Progenitor cell of endocrine pancreas (in vitro differentiated cells): ENCODE results near the gene ATL2. TPM values are rescaled to one million over a fixed set of nuclear protein-coding genes. Genes with fewer than 3 reads are reported as not detected.
"Not testable (repeated sequence)": the region's sequence is repeated elsewhere in the genome, so short reads cannot be mapped to it uniquely, and the experiment has no call there.

Experiments
- DNase-seq: peaks from one replicate; pipeline ENCODE4 v3.0.0; 2021; ENCODE audit warnings: low spot score; ENCODE audit not compliant: unreplicated experiment
- H3K27ac Mint-ChIP-seq: 2 replicates; pipeline ENCODE4 v1.8.0; 2021; ENCODE audit warnings: mild to moderate bottlenecking, moderate library complexity, mixed read lengths
- H3K27me3 Mint-ChIP-seq: 2 replicates; pipeline ENCODE4 v1.8.0; 2021; ENCODE audit warnings: mixed read lengths
- H3K36me3 Mint-ChIP-seq: 2 replicates; pipeline ENCODE4 v1.8.0; 2022; ENCODE audit warnings: mixed read lengths; ENCODE audit not compliant: insufficient read depth
- H3K4me1 Mint-ChIP-seq: 2 replicates; pipeline ENCODE4 v1.8.0; 2021; ENCODE audit warnings: low read depth, mixed read lengths
- H3K4me3 Mint-ChIP-seq: 2 replicates; pipeline ENCODE4 v1.8.0; 2021; ENCODE audit warnings: low read depth, mild to moderate bottlenecking, moderate library complexity, mixed read lengths
- H3K9me3 Mint-ChIP-seq: 2 replicates; pipeline ENCODE4 v1.8.0; 2021; ENCODE audit warnings: low read depth, mixed read lengths
- total RNA-seq: library from RNA; stranded (reverse); gene quantifications from 2 replicates; pipeline ENCODE4 v1.2.1, GENCODE V29; 2021
- TF ChIP-seq, protein P1 (sequence below): fragments of 200-600 bp; sonication (generic); IDR thresholded peaks from one replicate; pipeline ENCODE4 v1.5.0; 2021; ENCODE audit warnings: antibody characterized with exemption, mild to moderate bottlenecking; ENCODE audit not compliant: unreplicated experiment

Gene ATL2
- total RNA-seq, 1 donor from 2014 or later: 56.0 TPM

DNA sequence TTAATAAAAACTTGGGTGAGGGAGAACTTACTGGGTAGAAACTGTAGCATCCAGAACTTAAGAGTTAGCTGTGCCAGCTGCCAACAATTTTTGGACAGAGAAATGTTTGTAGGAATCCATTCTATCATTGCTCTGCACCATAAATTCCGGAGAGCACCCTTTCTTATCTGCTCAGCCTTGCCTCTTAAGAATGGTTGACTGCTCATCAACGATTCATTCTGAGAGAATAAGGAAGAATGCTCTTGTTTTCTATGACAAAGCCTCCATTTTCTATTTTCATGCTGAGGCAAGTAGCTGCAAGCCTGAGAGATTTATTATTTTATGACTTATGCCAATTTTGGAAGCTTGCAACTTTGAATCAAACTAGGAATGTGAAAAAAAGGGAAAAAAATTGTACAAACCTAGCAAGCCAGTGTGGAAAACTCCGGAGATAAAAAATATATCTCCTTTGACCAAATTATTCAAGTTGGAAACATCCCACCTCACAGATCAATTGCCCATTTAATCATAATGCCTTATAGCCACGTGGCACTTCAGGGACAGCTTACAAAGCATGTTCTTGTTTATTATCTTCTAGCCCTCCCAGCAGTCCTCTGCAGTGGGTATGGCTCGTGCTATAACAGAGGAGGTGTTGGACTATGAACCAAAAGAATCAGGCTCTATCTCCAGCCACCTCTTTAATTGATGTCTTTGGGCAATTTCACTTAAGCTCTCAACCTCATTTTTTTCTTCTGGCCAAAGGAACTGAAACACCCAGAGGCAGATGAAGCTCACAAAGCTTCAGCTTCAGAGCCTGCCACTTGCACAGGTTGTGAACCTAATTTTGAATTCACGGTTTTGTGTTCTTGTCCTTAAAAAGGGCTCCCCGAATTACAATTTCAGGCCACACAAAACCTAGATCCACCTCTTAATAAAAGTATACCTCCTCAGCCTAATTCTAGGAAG, 40.9 kb upstream of the ATL2 start:
- H3K4me3 Mint-ChIP-seq: no peak overlapping the region
- TF ChIP-seq, protein P1, sequence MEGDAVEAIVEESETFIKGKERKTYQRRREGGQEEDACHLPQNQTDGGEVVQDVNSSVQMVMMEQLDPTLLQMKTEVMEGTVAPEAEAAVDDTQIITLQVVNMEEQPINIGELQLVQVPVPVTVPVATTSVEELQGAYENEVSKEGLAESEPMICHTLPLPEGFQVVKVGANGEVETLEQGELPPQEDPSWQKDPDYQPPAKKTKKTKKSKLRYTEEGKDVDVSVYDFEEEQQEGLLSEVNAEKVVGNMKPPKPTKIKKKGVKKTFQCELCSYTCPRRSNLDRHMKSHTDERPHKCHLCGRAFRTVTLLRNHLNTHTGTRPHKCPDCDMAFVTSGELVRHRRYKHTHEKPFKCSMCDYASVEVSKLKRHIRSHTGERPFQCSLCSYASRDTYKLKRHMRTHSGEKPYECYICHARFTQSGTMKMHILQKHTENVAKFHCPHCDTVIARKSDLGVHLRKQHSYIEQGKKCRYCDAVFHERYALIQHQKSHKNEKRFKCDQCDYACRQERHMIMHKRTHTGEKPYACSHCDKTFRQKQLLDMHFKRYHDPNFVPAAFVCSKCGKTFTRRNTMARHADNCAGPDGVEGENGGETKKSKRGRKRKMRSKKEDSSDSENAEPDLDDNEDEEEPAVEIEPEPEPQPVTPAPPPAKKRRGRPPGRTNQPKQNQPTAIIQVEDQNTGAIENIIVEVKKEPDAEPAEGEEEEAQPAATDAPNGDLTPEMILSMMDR: no peak
- H3K4me1 Mint-ChIP-seq: peaks cover 7% of the 10 kb centered on the region
- DNase-seq: no peak
- peaks cover 3% of the 10 kb centered on the region for H3K9me3 Mint-ChIP-seq
- no peak overlapping the region for H3K27ac Mint-ChIP-seq
- peaks cover 2% of the 10 kb centered on the region for H3K27me3 Mint-ChIP-seq
- peaks cover 2% of the 10 kb centered on the region for H3K36me3 Mint-ChIP-seq

- H3K27me3 Mint-ChIP-seq: peaks cover 2% of the 10 kb centered on the region
- TF ChIP-seq, protein P1: no peak
- H3K36me3 Mint-ChIP-seq: peaks cover 4% of the 10 kb centered on the region
- H3K4me1 Mint-ChIP-seq: peaks cover 2% of the 10 kb centered on the region
- H3K4me3 Mint-ChIP-seq: no peak overlapping the region
- H3K27ac Mint-ChIP-seq: no peak overlapping the region
- DNase-seq: no peak
- H3K9me3 Mint-ChIP-seq: peaks cover 10% of the 10 kb centered on the region
These were observed 39.4 kb upstream of the ATL2 start for GRCh38 chr2:38416296-38417036.

DNA sequence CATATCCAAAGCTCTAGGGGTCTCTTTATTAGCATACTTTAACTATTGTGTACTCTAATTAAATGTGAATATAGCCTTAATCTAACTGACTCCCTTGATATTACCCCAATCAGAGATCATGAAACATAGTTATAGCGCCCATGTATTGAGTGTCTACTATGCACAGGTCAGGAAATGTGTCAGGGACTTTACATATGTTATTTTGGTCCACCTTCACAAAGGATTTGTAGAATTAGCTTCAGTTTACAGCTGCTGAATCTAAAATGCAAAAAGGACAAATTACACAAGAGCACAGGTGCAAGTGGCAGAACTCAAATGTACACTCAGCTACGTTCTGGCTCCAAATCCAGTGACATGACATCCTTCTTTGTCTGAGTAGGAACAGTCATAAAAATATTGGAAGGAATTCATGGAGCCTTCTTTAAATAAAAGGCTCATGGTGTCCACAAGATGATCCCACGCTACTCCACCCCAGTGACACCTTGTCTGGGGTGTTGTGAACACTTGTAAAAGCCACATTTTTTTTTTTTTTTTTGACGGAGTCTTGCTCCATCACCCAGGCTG, 38.7 kb upstream of the ATL2 start:
- H3K36me3 Mint-ChIP-seq: peaks cover 4% of the 10 kb centered on the region
- DNase-seq: no peak
- H3K4me3 Mint-ChIP-seq: no peak overlapping the region
- H3K4me1 Mint-ChIP-seq: peaks cover 2% of the 10 kb centered on the region
- TF ChIP-seq, protein P1: no peak
- H3K27ac Mint-ChIP-seq: no peak overlapping the region
- peaks cover 10% of the 10 kb centered on the region for H3K9me3 Mint-ChIP-seq
- peaks cover 2% of the 10 kb centered on the region for H3K27me3 Mint-ChIP-seq

DNA sequence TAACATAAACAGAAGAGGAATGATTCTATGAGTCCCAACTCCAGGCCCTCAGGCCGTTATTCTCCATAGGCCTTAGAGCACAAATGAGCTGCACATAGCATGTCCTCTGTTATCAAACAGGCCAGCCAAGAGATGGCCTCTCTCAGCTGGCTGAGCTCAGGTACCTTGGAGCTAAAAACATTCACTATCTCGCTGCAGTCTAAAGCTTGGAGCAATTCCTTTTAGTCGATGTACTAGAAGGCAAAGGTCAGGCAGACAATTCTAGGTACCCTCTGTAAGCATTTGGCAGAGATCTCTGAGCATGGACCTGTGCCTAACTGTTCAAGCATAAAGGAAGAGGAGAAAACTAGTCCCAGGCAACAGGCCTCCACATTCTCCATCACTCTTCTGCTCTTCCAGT, 38.0 kb upstream of the ATL2 start:
- Mint-ChIP-seq H3K9me3 (peaks cover 10% of the 10 kb centered on the region), H3K4me3 (no peak overlapping the region), H3K4me1 (peaks cover 2% of the 10 kb centered on the region), H3K36me3 (peaks cover 4% of the 10 kb centered on the region), H3K27me3 (peaks cover 2% of the 10 kb centered on the region), H3K27ac (no peak overlapping the region)
- DNase-seq: no peak
- TF ChIP-seq, protein P1: no peak

DNA sequence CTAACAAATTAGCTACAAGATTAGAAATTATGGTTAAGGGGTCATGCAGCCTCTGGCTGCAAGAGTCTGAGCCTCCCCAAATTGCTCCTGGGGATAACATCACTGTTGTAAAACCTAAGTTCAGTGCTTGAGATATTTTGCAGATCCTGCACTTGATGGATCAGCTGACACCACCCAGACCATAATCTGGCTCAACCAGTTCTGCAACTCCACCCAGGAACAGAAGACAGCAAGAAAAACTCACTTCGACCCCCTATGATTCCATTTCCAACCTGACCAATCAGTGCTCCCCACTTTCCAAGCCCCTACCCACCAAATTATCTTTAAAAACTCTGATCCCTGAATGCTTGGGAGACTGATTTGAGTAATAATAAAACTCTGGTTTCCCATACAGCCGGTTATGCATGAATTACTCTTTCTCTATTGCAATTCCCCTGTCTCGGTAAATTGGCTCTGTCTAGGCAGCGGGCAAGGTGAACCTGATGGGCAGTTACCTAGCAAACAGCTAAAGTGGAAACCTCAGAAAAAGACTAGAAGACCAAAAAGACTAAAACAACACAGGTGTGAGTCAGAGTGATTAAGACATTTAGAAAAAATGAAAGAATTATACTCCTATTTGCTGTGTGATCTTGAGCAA, 35.3 kb upstream of the ATL2 start:
- H3K4me1 Mint-ChIP-seq, H3K4me3 Mint-ChIP-seq, H3K27me3 Mint-ChIP-seq, DNase-seq, H3K27ac Mint-ChIP-seq, H3K36me3 Mint-ChIP-seq: not testable (repeated sequence)
- peaks cover 10% of the 10 kb centered on the region for H3K9me3 Mint-ChIP-seq
